PC-3 (cell line): ENCODE measurements around the gene GPR12. TPM values are rescaled to one million over a fixed set of nuclear protein-coding genes. Genes with fewer than 3 reads are reported as not detected.

Experiments
- ATAC-seq: fragments of 200-7000 bp; cut with Tn5 transposase; 2 replicates; pipeline ENCODE4 v1.9.1; 2020; ENCODE audit warnings: mild to moderate bottlenecking, moderate library complexity
- BruUV-seq: library from RNA; stranded (reverse); fragments of 400-500 nt; replicated peaks from 2 replicates; lab custom pipeline; 2021; lab: Mats Ljungman, UMichigan
- CTCF ChIA-PET: fragments of 300-600 bp; sonication (Branson Sonifier 250); formaldehyde crosslinking; loops from one replicate; lab custom pipeline; 2022; ENCODE audit warnings: antibody characterized with exemption; lab: Charles Lee
- POLR2A ChIA-PET: fragments of 300-600 bp; sonication (Branson Sonifier 250); formaldehyde crosslinking; loops from one replicate; lab custom pipeline; 2022; ENCODE audit warnings: antibody characterized with exemption; ENCODE audit not compliant: unreplicated experiment; lab: Charles Lee
- DNase-seq: peaks from one replicate; pipeline ENCODE4 v3.0.0-alpha.2; 2015
- H2AFZ ChIP-seq: fragments of 300-600 bp; sonication (generic); 2 replicates; pipeline ENCODE4 v1.6.0; 2016; ENCODE audit warnings: antibody characterized with exemption, low read length
- H3F3A ChIP-seq: fragments of 300-600 bp; sonication (generic); one replicate; pipeline ENCODE4 v1.6.0; 2017; ENCODE audit warnings: antibody characterized with exemption, low read length, control low read depth, mild to moderate bottlenecking; ENCODE audit not compliant: unreplicated experiment
- H3K27ac ChIP-seq: fragments of 300-600 bp; sonication (generic); 2 replicates; pipeline ENCODE4 v1.5.1; 2016; ENCODE audit warnings: mild to moderate bottlenecking, low read length
- H3K27me3 ChIP-seq: fragments of 300-600 bp; sonication (generic); 2 replicates; pipeline ENCODE4 v1.6.1; 2016; ENCODE audit warnings: low read length, mixed read lengths
- H3K36me3 ChIP-seq: fragments of 300-600 bp; sonication (generic); 2 replicates; pipeline ENCODE4 v1.6.1; 2016; ENCODE audit warnings: low read depth, mixed run types, low read length, mixed read lengths
- H3K4me1 ChIP-seq: fragments of 300-600 bp; sonication (generic); 2 replicates; pipeline ENCODE4 v1.5.1; 2016; ENCODE audit warnings: low read length; ENCODE audit not compliant: insufficient read depth
- H3K4me2 ChIP-seq: fragments of 300-600 bp; sonication (generic); 2 replicates; pipeline ENCODE4 v1.6.0; 2016; ENCODE audit warnings: low read length
- H3K4me3 ChIP-seq: fragments of 300-600 bp; sonication (generic); 2 replicates; pipeline ENCODE4 v1.5.1; 2016; ENCODE audit warnings: mild to moderate bottlenecking, low read length, mixed read lengths
- H3K79me2 ChIP-seq: fragments of 300-600 bp; sonication (generic); 2 replicates; pipeline ENCODE4 v1.6.1; 2017; ENCODE audit warnings: low read length, mixed read lengths
- H3K9ac ChIP-seq: fragments of 300-600 bp; sonication (generic); 2 replicates; pipeline ENCODE4 v1.6.0; 2016; ENCODE audit warnings: mild to moderate bottlenecking, low read length
- H3K9me2 ChIP-seq: fragments of 300-600 bp; sonication (generic); replicated peaks from 2 replicates; pipeline ENCODE4 v1.6.1; 2016; ENCODE audit warnings: mixed run types, low read length, mixed read lengths
- H3K9me3 ChIP-seq: fragments of 300-600 bp; sonication (generic); 2 replicates; pipeline ENCODE4 v1.6.1; 2016; ENCODE audit warnings: low read length, mixed read lengths
- H4K20me1 ChIP-seq: fragments of 300-600 bp; sonication (generic); 2 replicates; pipeline ENCODE4 v1.6.1; 2016; ENCODE audit warnings: low read length, mixed read lengths
- EZH2 ChIP-seq: fragments of 300-600 bp; sonication (generic); IDR thresholded peaks from one replicate; pipeline ENCODE4 v1.6.1; 2017; ENCODE audit warnings: antibody characterized with exemption, mild to moderate bottlenecking, low read length; ENCODE audit not compliant: unreplicated experiment
- EZH2phosphoT487 ChIP-seq: fragments of 300-600 bp; sonication (generic); IDR thresholded peaks from 2 replicates; pipeline ENCODE4 v1.6.1; 2018; ENCODE audit warnings: mild to moderate bottlenecking, antibody characterized with exemption, low read length, borderline replicate concordance
- intact Hi-C: fragments of 100-400 bp; cut with micrococcal nuclease; formaldehyde crosslinking; loops from 2 replicates; pipeline ENCODE4 v1.9.0; 2023
- total RNA-seq: library from RNA; depleted of rRNA; stranded (reverse); fragments of >200 nt; gene quantifications from 2 replicates; pipeline ENCODE4 v1.2.3, GENCODE V29; 2014
- TF ChIP-seq, protein P1 (sequence below): fragments of 300-600 bp; sonication (generic); conservative IDR thresholded peaks from 2 replicates; pipeline ENCODE4 v1.5.1; 2017; ENCODE audit warnings: antibody characterized with exemption, low read depth, mild to moderate bottlenecking, low read length

The GPR12 gene
- total RNA-seq, 1 experiment from 2014 or later, result not detected

DNA sequence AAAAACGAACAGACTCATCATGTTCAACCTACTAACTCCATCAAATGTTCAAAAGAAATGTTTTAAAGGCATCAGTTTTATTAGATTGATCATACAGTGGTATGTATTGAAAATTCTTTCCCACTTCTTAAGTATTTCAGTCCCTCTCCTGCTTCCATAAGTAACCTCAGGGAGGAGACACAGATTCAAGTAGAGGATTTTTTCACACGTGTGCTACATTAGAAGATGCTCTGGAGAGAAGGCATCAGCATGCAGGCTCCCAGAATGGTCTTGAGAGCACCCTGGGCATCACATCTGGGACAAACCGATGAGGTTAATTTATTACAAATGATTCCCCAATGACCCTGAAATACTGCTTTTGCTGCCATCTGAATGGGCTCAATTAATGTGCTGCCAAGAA, 3.6 kb downstream of the GPR12 start:
- H3K36me3 ChIP-seq, result no peaks in the 10 kb centered on the region
- H3K4me1 ChIP-seq, result no peaks in the 10 kb centered on the region
- no peaks in the 10 kb centered on the region for H3F3A ChIP-seq
- DNase-seq (no peak), ATAC-seq (no peak)
- CTCF ChIA-PET, result no interaction called here
- peaks cover 85% of the 10 kb centered on the region for H3K27me3 ChIP-seq
- intact Hi-C loops, result no loop called here
- no peak overlapping the region for H2AFZ ChIP-seq
- H3K4me2 ChIP-seq, result no peak overlapping the region
- no peaks in the 10 kb centered on the region for H4K20me1 ChIP-seq
- no TSS peak for BruUV-seq
- POLR2A ChIA-PET, result no interaction called here
- no peaks in the 10 kb centered on the region for H3K9me3 ChIP-seq
- H3K4me3 ChIP-seq, result no peak overlapping the region
- TF ChIP-seq EZH2, result no peak
- TF ChIP-seq, protein P1, sequence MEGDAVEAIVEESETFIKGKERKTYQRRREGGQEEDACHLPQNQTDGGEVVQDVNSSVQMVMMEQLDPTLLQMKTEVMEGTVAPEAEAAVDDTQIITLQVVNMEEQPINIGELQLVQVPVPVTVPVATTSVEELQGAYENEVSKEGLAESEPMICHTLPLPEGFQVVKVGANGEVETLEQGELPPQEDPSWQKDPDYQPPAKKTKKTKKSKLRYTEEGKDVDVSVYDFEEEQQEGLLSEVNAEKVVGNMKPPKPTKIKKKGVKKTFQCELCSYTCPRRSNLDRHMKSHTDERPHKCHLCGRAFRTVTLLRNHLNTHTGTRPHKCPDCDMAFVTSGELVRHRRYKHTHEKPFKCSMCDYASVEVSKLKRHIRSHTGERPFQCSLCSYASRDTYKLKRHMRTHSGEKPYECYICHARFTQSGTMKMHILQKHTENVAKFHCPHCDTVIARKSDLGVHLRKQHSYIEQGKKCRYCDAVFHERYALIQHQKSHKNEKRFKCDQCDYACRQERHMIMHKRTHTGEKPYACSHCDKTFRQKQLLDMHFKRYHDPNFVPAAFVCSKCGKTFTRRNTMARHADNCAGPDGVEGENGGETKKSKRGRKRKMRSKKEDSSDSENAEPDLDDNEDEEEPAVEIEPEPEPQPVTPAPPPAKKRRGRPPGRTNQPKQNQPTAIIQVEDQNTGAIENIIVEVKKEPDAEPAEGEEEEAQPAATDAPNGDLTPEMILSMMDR, result no peak
- TF ChIP-seq EZH2phosphoT487, result no peak
- no peaks in the 10 kb centered on the region for H3K9me2 ChIP-seq
- no peak overlapping the region for H3K27ac ChIP-seq
- H3K79me2 ChIP-seq, result no peaks in the 10 kb centered on the region
- H3K9ac ChIP-seq, result no peak overlapping the region

DNA sequence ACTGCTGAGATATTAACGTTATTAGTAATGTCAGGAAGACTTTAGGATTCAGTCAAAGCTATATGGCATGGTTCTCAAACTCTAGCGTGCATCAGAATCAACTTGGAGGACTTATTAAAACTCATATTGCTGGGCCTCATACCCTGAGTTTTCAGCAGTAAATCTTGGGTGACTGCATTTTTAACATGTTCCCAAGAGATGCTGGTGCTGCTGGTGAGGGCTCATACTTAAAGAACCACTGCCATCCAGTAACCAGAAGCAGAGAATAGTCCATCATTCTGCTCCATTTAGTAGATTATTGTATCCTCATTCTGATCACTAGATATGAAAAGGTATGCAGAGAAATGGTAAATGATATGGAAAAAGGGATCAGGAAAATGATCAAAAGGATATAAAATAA, 7.9 kb downstream of the GPR12 start:
- ChIA-PET POLR2A (no interaction called here), CTCF (no interaction called here)
- H3K79me2 ChIP-seq, result no peaks in the 10 kb centered on the region
- no peak overlapping the region for H3K4me2 ChIP-seq
- BruUV-seq, result no TSS peak
- no peak for ATAC-seq
- H2AFZ ChIP-seq, result no peak overlapping the region
- no peak overlapping the region for H3K4me3 ChIP-seq
- no peak overlapping the region for H3K27ac ChIP-seq
- no peaks in the 10 kb centered on the region for H3F3A ChIP-seq
- TF ChIP-seq EZH2 (no peak), EZH2phosphoT487 (no peak)
- TF ChIP-seq, protein P1, result no peak
- DNase-seq, result no peak
- no peaks in the 10 kb centered on the region for H3K9me2 ChIP-seq
- H3K9ac ChIP-seq, result no peak overlapping the region
- intact Hi-C loops, result no loop called here
- H3K36me3 ChIP-seq, result no peaks in the 10 kb centered on the region
- no peaks in the 10 kb centered on the region for H3K9me3 ChIP-seq
- H3K4me1 ChIP-seq, result no peaks in the 10 kb centered on the region
- H3K27me3 ChIP-seq, result peaks cover 77% of the 10 kb centered on the region
- no peaks in the 10 kb centered on the region for H4K20me1 ChIP-seq

DNA sequence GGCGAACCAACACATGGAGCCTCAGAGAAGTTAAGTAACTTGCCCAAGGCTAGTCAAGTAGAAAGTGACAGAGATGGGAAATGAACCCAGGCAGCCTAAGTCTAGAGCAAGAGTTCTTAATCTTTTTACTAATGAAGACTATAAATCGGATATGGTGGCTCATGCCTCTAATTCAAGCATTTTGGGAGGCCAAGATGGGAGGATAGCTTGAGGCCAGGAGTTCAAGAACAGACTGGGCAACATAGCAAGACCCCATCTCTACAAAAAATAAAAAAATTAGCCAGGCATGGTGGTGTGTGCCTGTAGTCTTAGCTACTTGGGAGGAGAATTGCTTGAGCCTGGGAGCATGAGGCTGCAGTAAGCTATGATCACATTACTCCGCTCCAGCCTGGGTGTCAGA, 10.7 kb downstream of the GPR12 start:
- POLR2A ChIA-PET, result no interaction called here
- CTCF ChIA-PET, result no interaction called here
- TF ChIP-seq EZH2phosphoT487 (no peak), EZH2 (no peak)
- TF ChIP-seq, protein P1, result no peak
- Histone ChIP-seq H3K9me2 (no peaks in the 10 kb centered on the region), H3K36me3 (no peaks in the 10 kb centered on the region), H3K4me1 (no peaks in the 10 kb centered on the region), H3K4me3 (no peak overlapping the region), H3K27me3 (peaks cover 74% of the 10 kb centered on the region), H4K20me1 (no peaks in the 10 kb centered on the region), H3F3A (no peaks in the 10 kb centered on the region), H3K27ac (no peak overlapping the region), H3K9ac (no peak overlapping the region), H3K4me2 (no peak overlapping the region), H2AFZ (no peak overlapping the region), H3K9me3 (no peaks in the 10 kb centered on the region), H3K79me2 (no peaks in the 10 kb centered on the region)
- intact Hi-C loops, result no loop called here
- DNase-seq, result no peak
- BruUV-seq, result no TSS peak
- ATAC-seq, result no peak
